Neuronal stem cell (in vitro differentiated cells): ENCODE data around the gene STARD3NL.
"Not testable (repeated sequence)": the region's sequence is repeated elsewhere in the genome, so short reads cannot be mapped to it uniquely, and the experiment has no call there.

Experiments used
- DNase-seq: peaks from one replicate; pipeline ENCODE4 v3.0.0-alpha.2; 2013; ENCODE audit warnings: low spot score
- H2AFZ ChIP-seq: one replicate; pipeline ENCODE4 v1.6.1; 2013; ENCODE audit warnings: mild to moderate bottlenecking, low read length, inconsistent platforms
- H2AK5ac ChIP-seq: 2 replicates; pipeline ENCODE4 v1.6.1; 2013; ENCODE audit warnings: low read depth, mild to moderate bottlenecking, inconsistent platforms, low read length, moderate library complexity, mixed read lengths
- H2BK120ac ChIP-seq: 2 replicates; pipeline ENCODE4 v1.6.1; 2013; ENCODE audit warnings: low read depth, mild to moderate bottlenecking, inconsistent platforms, low read length, moderate library complexity, mixed read lengths
- H2BK12ac ChIP-seq: one replicate; pipeline ENCODE4 v1.6.1; 2013; ENCODE audit warnings: low read length, inconsistent platforms
- H2BK15ac ChIP-seq: 2 replicates; pipeline ENCODE4 v1.6.1; 2013; ENCODE audit warnings: mild to moderate bottlenecking, low read length, inconsistent platforms, mixed read lengths
- H2BK5ac ChIP-seq: one replicate; pipeline ENCODE4 v1.6.1; 2013; ENCODE audit warnings: inconsistent platforms, mild to moderate bottlenecking, low read length, moderate library complexity
- H3K14ac ChIP-seq: one replicate; pipeline ENCODE4 v1.6.1; 2013; ENCODE audit warnings: low read length, inconsistent platforms
- H3K18ac ChIP-seq: 2 replicates; pipeline ENCODE4 v1.6.1; 2013; ENCODE audit warnings: low read length, inconsistent platforms
- H3K23ac ChIP-seq: 2 replicates; pipeline ENCODE4 v1.6.1; 2013; ENCODE audit warnings: low read depth, mild to moderate bottlenecking, mixed read lengths, low read length, inconsistent platforms; ENCODE audit not compliant: poor library complexity
- H3K27ac ChIP-seq: replicated peaks from 3 replicates; pipeline ENCODE4 v1.5.1; 2013; ENCODE audit warnings: low read length, inconsistent platforms
- H3K27me3 ChIP-seq, 3 experiments: 2 replicates each; pipeline ENCODE4 v1.6.1; 2013; ENCODE audit warnings: low read length in 3 of 3, mild to moderate bottlenecking in 2 of 3, inconsistent platforms in 1 of 3, low read depth in 1 of 3, mixed read lengths in 1 of 3, moderate library complexity in 1 of 3; ENCODE audit not compliant: control insufficient read depth in 3 of 3, insufficient read depth in 3 of 3
- H3K36me3 ChIP-seq, 2 donors: replicated peaks in 1 of 2; 2 replicates each; pipeline ENCODE4 v1.6.1; 2013; ENCODE audit warnings: low read length in 2 of 2; ENCODE audit not compliant: control insufficient read depth in 2 of 2, insufficient read depth in 2 of 2
- H3K4ac ChIP-seq: 2 replicates; pipeline ENCODE4 v1.6.1; 2013; ENCODE audit warnings: inconsistent platforms, mild to moderate bottlenecking, low read length, moderate library complexity
- H3K4me1 ChIP-seq, 2 donors: 1 replicate in 1 of 2; 2 replicates in 1 of 2; pipeline ENCODE4 v1.6.1; 2013; ENCODE audit warnings: low read length in 2 of 2, low read depth in 1 of 2; ENCODE audit not compliant: control insufficient read depth in 2 of 2, insufficient read depth in 1 of 2
- H3K4me2 ChIP-seq: one replicate; pipeline ENCODE4 v1.6.1; 2013; ENCODE audit warnings: mild to moderate bottlenecking, low read length, inconsistent platforms; ENCODE audit not compliant: insufficient read depth, poor library complexity, severe bottlenecking
- H3K4me3 ChIP-seq, 2 donors: 2 replicates each; pipeline ENCODE4 v1.5.1; 2013; ENCODE audit warnings: low read length in 2 of 2, mild to moderate bottlenecking in 2 of 2, inconsistent platforms in 1 of 2, moderate library complexity in 1 of 2
- H3K79me1 ChIP-seq: one replicate; pipeline ENCODE4 v1.6.1; 2013; ENCODE audit warnings: low read depth, mild to moderate bottlenecking, inconsistent platforms, low read length, moderate library complexity
- H3K9ac ChIP-seq: one replicate; pipeline ENCODE4 v1.6.1; 2013; ENCODE audit warnings: mild to moderate bottlenecking, low read depth, low read length, inconsistent platforms; ENCODE audit not compliant: poor library complexity
- H3K9me3 ChIP-seq, 2 donors: replicated peaks in 1 of 2; 2 replicates each; pipeline versions ENCODE3 to v1.6.1; 2013; ENCODE audit warnings: low read length in 2 of 2, mild to moderate bottlenecking in 2 of 2, inconsistent platforms in 1 of 2, low read depth in 1 of 2, mixed read lengths in 1 of 2, moderate library complexity in 1 of 2; ENCODE audit not compliant: control insufficient read depth in 2 of 2, insufficient read depth in 1 of 2
- H4K8ac ChIP-seq: one replicate; pipeline ENCODE4 v1.6.1; 2013; ENCODE audit warnings: low read depth, mild to moderate bottlenecking, inconsistent platforms, low read length, moderate library complexity
- H4K91ac ChIP-seq: one replicate; pipeline ENCODE4 v1.6.1; 2013; ENCODE audit warnings: low read length, low read depth, mild to moderate bottlenecking, inconsistent platforms; ENCODE audit not compliant: poor library complexity
- WGBS, 2 donors: extraction: QIAGEN DNeasy Blood & Tissue Kit; methylation state at CpG; one replicate each; pipeline ENCODE4 v1.1.7; 2013; ENCODE audit warnings: missing lambda C conversion rate in 2 of 2, mixed read lengths in 1 of 2; ENCODE audit not compliant: insufficient read length in 2 of 2, insufficient replicate concordance in 1 of 2; ENCODE audit errors: extremely low coverage in 2 of 2; 5-methylcytosine and 5-hydroxymethylcytosine counted together

The STARD3NL gene

DNA sequence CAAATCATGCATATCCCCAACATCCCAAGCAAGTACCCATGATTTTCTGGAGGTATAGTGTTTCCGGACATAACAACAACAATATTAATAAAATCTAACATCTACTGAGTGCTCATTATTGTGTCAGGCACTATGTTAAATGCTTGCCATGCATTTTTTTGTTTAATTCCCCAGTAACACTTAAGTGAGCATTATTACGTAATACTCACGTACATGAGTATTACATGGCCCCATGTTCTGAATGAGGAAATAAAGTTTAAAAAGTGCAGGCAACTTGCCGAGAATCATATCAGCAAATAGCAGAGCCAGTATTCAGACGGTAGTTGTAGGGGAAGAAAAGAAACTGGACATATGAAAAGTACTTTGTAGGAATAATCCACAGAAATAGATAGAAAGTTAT is 65.3 kb downstream of the STARD3NL start:
- H3K27ac ChIP-seq, H3K79me1 ChIP-seq, H3K4ac ChIP-seq, H3K14ac ChIP-seq, H3K9me3 ChIP-seq, DNase-seq, H2AFZ ChIP-seq, H2BK15ac ChIP-seq, H2BK12ac ChIP-seq, H3K27me3 ChIP-seq, H3K23ac ChIP-seq, H3K9ac ChIP-seq, H4K91ac ChIP-seq, H3K18ac ChIP-seq, H4K8ac ChIP-seq, H3K4me1 ChIP-seq, H3K4me2 ChIP-seq, H2AK5ac ChIP-seq, H3K36me3 ChIP-seq, H2BK120ac ChIP-seq, H3K4me3 ChIP-seq, H2BK5ac ChIP-seq: not testable (repeated sequence)
- WGBS, 2 donors: no CpG with 5 or more reads among the region's 5 CpGs

DNA sequence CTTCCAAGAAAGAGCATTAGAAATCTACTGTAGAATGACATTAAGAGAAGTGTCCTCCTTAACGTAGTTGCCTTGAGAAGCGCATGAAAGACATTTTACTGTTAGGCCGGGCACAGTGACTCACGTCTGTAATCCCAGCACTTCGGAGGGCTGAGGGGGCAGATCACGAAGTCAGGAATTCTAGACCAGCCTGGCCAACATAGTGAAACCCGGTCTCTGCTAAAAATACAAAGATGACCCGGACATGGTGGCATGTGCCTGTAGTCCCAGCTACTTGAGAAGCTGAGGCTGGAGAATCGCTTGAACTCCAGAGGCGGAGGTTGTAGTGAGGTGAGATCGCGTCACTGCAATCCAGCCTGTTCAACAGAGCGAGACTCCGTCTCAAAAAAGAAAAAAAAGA is 66.5 kb downstream of the STARD3NL start:
- Histone ChIP-seq H2AK5ac (no peak overlapping the region), H3K36me3 (no peaks in the 10 kb centered on the region), H3K9me3 (no peaks in the 10 kb centered on the region), H3K4me3 (no peak overlapping the region), H3K4me1 (no peaks in the 10 kb centered on the region), H3K4ac (no peak overlapping the region), H4K91ac (no peak overlapping the region), H2AFZ (no peak overlapping the region), H2BK12ac (no peak overlapping the region), H3K18ac (no peak overlapping the region), H3K27ac (no peak overlapping the region), H3K79me1 (no peaks in the 10 kb centered on the region), H3K14ac (no peak overlapping the region), H3K27me3 (no peaks in the 10 kb centered on the region), H3K9ac (no peak overlapping the region), H3K4me2 (no peak overlapping the region), H2BK15ac (no peak overlapping the region), H2BK120ac (no peak overlapping the region), H2BK5ac (no peak overlapping the region), H3K23ac (no peak overlapping the region), H4K8ac (no peak overlapping the region)
- no peak for DNase-seq
- no CpG with 5 or more reads among the region's 14 CpGs for WGBS, 2 donors

DNA sequence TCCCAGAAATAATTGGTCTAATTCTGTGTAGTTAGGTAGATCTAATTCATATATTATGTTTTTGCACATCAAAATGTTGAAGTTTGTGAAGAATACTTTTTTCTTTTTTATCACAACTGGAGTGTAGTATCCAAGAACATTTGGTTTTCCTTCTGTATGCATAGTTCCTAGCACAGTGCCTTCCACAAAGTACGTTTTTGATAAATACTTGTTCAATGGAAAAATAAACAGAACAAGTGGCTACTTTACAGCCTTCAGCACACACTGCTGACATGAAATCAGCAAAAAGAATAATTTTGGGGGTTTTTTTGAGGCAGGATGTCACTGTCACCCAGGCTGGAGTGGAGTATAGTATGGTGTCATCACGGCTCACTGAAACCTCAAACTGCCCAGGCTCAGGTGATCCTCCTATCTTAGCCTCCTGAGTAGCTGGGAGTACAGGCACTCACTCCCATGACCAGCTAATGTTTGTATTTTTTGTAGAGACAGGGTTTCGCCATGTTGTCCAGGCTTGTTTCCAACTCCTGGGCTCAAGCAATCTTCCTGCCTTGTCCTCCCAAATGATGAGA is 67.4 kb downstream of the STARD3NL start:
- H2BK5ac ChIP-seq: no peak overlapping the region
- H2BK15ac ChIP-seq: no peak overlapping the region
- no peak overlapping the region for H2BK12ac ChIP-seq
- H3K4me3 ChIP-seq: no peak overlapping the region
- H2AFZ ChIP-seq: no peak overlapping the region
- H3K27ac ChIP-seq: no peak overlapping the region
- no peak for DNase-seq
- H3K9me3 ChIP-seq: no peaks in the 10 kb centered on the region
- H3K9ac ChIP-seq: no peak overlapping the region
- no peak overlapping the region for H2AK5ac ChIP-seq
- no peaks in the 10 kb centered on the region for H3K4me1 ChIP-seq
- H4K8ac ChIP-seq: no peak overlapping the region
- H3K36me3 ChIP-seq: no peaks in the 10 kb centered on the region
- H3K18ac ChIP-seq: no peak overlapping the region
- WGBS, 2 donors: no CpG with 5 or more reads among the region's 3 CpGs
- H3K4ac ChIP-seq: no peak overlapping the region
- no peak overlapping the region for H3K14ac ChIP-seq
- H3K79me1 ChIP-seq: no peaks in the 10 kb centered on the region
- H2BK120ac ChIP-seq: no peak overlapping the region
- no peak overlapping the region for H3K4me2 ChIP-seq
- H3K23ac ChIP-seq: no peak overlapping the region
- no peaks in the 10 kb centered on the region for H3K27me3 ChIP-seq
- no peak overlapping the region for H4K91ac ChIP-seq

DNA sequence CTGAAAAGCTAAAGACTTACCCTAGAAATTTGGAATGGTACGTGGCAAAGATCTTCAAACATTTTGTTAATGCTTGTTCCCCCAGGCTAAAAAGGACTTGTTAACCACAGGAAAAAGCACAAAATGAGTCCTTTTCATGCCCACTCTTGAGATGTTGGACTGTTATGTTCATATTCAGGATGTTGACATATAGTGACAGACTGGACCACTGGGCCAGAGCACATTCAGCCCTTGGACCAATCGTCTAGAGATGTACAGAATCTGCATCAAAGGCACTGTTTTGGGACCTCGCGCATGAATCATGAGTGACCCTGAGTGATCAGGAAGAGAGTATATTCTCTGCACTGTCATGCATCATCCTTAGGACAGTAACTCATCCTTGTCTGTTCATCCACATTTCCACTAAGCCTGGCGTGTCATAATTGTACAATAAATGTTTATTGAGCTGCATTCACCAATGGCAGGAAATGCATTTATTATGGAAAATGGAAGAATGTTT is 70.1 kb downstream of the STARD3NL start:
- no peak for DNase-seq
- Histone ChIP-seq H3K9me3 (no peaks in the 10 kb centered on the region), H3K18ac (no peak overlapping the region), H3K36me3 (no peaks in the 10 kb centered on the region), H3K9ac (no peak overlapping the region), H4K91ac (no peak overlapping the region), H3K79me1 (no peaks in the 10 kb centered on the region), H3K23ac (no peak overlapping the region), H2BK120ac (no peak overlapping the region), H2AK5ac (no peak overlapping the region), H3K4me3 (no peak overlapping the region), H2BK12ac (no peak overlapping the region), H3K4me2 (no peak overlapping the region), H3K4ac (no peak overlapping the region), H4K8ac (no peak overlapping the region), H3K27ac (no peak overlapping the region), H3K27me3 (no peaks in the 10 kb centered on the region), H3K14ac (no peak overlapping the region), H2AFZ (no peak overlapping the region), H2BK5ac (no peak overlapping the region), H2BK15ac (no peak overlapping the region), H3K4me1 (no peaks in the 10 kb centered on the region)
- no CpG with 5 or more reads among the region's 5 CpGs for WGBS, 2 donors
